HEK293 (cell line): ENCODE measurements around the gene PIK3R5.
A peak's percentile ranks its signal among the peaks of the same experiment; 100 is the strongest.

ENCODE experiments used
- CTCF ChIA-PET: fragments of 350-600 bp; formaldehyde crosslinking; extraction: SDS; loops from one replicate; lab custom pipeline; 2021; ENCODE audit warnings: antibody characterized with exemption; lab: Yijun Ruan, JAX
- POLR2A ChIA-PET: fragments of 300-600 bp; formaldehyde crosslinking; extraction: SDS; loops from one replicate; lab custom pipeline; 2020; ENCODE audit warnings: antibody characterized with exemption, inconsistent platforms; lab: Yijun Ruan, JAX
- H3K27ac ChIP-seq: fragments of 200-500 bp; sonication (Bioruptor generic); 2 replicates; pipeline ENCODE4 v1.5.1; 2014; ENCODE audit warnings: low read depth, low read length, control low read depth, inconsistent platforms; ENCODE audit errors: extremely low read depth
- H3K36me3 ChIP-seq, 2 experiments: fragments of 200-500 bp in 1 of 2; sonication (Bioruptor generic) in 1 of 2; 1 replicate in 1 of 2; 2 replicates in 1 of 2; pipeline ENCODE4 v1.5.1; 2014 to 2017; ENCODE audit warnings: inconsistent platforms in 2 of 2, low read length in 2 of 2; ENCODE audit not compliant: control insufficient read depth in 2 of 2, insufficient read depth in 1 of 2
- H3K4me1 ChIP-seq: fragments of 200-500 bp; sonication (Bioruptor generic); 2 replicates; pipeline ENCODE4 v1.5.1; 2014; ENCODE audit warnings: mild to moderate bottlenecking, low read length, inconsistent platforms; ENCODE audit not compliant: control insufficient read depth, insufficient read depth
- H3K4me3 ChIP-seq: 2 replicates; pipeline ENCODE4 v1.5.1; 2011; ENCODE audit warnings: low read depth, mild to moderate bottlenecking, control low read depth, low read length, moderate library complexity
- H3K9me3 ChIP-seq: fragments of 200-500 bp; sonication (Bioruptor generic); 2 replicates; pipeline ENCODE4 v1.5.1; 2014; ENCODE audit warnings: low read depth, low read length, inconsistent platforms; ENCODE audit not compliant: control insufficient read depth, insufficient read depth
- EGR2 ChIP-seq: fragments of 450-650 bp; formaldehyde crosslinking; IDR thresholded peaks from 2 replicates; pipeline ENCODE4 v1.5.1; 2016; ENCODE audit warnings: low read depth, missing biosample characterization, missing genetic modification characterization
- REPIN1 ChIP-seq: fragments of 450-650 bp; formaldehyde crosslinking; IDR thresholded peaks from 2 replicates; pipeline ENCODE4 v1.5.1; 2017; ENCODE audit warnings: missing biosample characterization, missing genetic modification characterization, low read depth
- SALL2 ChIP-seq: fragments of 450-650 bp; formaldehyde crosslinking; IDR thresholded peaks from 2 replicates; pipeline ENCODE4 v1.5.0; 2017; ENCODE audit warnings: missing biosample characterization, mild to moderate bottlenecking, missing genetic modification characterization, borderline replicate concordance
- ZBTB48 ChIP-seq: fragments of 450-650 bp; formaldehyde crosslinking; IDR thresholded peaks from 2 replicates; pipeline ENCODE4 v1.5.1; 2016; ENCODE audit warnings: missing biosample characterization, missing genetic modification characterization
- ZFHX2 ChIP-seq: fragments of 450-650 bp; formaldehyde crosslinking; conservative IDR thresholded peaks from 2 replicates; pipeline ENCODE4 v1.5.1; 2016; ENCODE audit warnings: missing biosample characterization, missing genetic modification characterization
- ZNF10 ChIP-seq: fragments of 450-650 bp; formaldehyde crosslinking; IDR thresholded peaks from 2 replicates; pipeline ENCODE4 v1.5.1; 2017; ENCODE audit warnings: missing biosample characterization, missing genetic modification characterization
- ZNF132 ChIP-seq: fragments of 450-650 bp; formaldehyde crosslinking; IDR thresholded peaks from 2 replicates; pipeline ENCODE4 v1.5.1; 2017; ENCODE audit warnings: missing biosample characterization, missing genetic modification characterization, borderline replicate concordance
- ZNF266 ChIP-seq: fragments of 450-650 bp; formaldehyde crosslinking; IDR thresholded peaks from 2 replicates; pipeline ENCODE4 v1.5.1; 2016; ENCODE audit warnings: missing biosample characterization, missing genetic modification characterization, low read depth
- ZNF76 ChIP-seq: fragments of 450-650 bp; formaldehyde crosslinking; IDR thresholded peaks from 2 replicates; pipeline ENCODE4; 2016; ENCODE audit warnings: low read depth, missing biosample characterization, missing genetic modification characterization, borderline replicate concordance
- ZSCAN18 ChIP-seq: fragments of 450-650 bp; formaldehyde crosslinking; IDR thresholded peaks from 2 replicates; pipeline ENCODE4 v1.5.1; 2016; ENCODE audit warnings: missing biosample characterization, missing genetic modification characterization
- ZSCAN23 ChIP-seq: fragments of 450-650 bp; formaldehyde crosslinking; IDR thresholded peaks from 2 replicates; pipeline ENCODE4 v1.5.1; 2016; ENCODE audit warnings: missing biosample characterization, missing genetic modification characterization
- TF ChIP-seq, protein P1 (sequence below): sonication (generic); formaldehyde crosslinking; IDR thresholded peaks from 2 replicates; pipeline ENCODE4 v1.8.1; 2022; ENCODE audit warnings: mild to moderate bottlenecking, moderate library complexity, missing genetic modification reagents
- TF ChIP-seq, protein P2 (sequence below): fragments of 450-650 bp; formaldehyde crosslinking; IDR thresholded peaks from 2 replicates; pipeline ENCODE4 v1.5.1; 2016; ENCODE audit warnings: missing biosample characterization, missing genetic modification characterization
- TF ChIP-seq, protein P3 (sequence below): fragments of 450-650 bp; IDR thresholded peaks from 2 replicates; pipeline ENCODE4 v1.5.1; 2018; ENCODE audit warnings: missing biosample characterization, mild to moderate bottlenecking, missing genetic modification characterization

Gene PIK3R5

DNA sequence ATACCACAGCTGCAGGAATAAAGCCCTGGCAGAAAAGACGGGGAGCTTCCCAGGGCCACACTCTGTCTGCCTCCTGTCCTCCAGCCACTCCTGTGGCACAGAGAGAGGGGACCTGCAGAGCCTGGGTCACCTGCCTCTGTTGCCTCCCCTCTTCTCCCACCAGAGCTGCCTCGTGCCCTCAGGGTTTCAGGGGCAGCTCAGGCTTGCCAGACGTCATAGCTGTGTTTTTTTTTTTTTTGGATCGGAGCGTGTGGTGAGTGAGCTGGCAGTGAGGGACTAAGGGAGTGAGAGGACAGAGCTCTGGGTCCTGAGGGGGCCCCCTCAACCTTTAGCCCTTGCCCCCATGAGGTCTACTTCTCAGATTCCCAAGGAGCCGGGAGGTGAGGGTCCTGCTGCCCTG lies 100.1 kb downstream of the PIK3R5 start:
- CTCF ChIA-PET, result interaction anchor here (1.0 kb wide), 1 partner anchor 29 kb away, joined by 5 read pairs; no protein-coding TSS in a partner anchor

DNA sequence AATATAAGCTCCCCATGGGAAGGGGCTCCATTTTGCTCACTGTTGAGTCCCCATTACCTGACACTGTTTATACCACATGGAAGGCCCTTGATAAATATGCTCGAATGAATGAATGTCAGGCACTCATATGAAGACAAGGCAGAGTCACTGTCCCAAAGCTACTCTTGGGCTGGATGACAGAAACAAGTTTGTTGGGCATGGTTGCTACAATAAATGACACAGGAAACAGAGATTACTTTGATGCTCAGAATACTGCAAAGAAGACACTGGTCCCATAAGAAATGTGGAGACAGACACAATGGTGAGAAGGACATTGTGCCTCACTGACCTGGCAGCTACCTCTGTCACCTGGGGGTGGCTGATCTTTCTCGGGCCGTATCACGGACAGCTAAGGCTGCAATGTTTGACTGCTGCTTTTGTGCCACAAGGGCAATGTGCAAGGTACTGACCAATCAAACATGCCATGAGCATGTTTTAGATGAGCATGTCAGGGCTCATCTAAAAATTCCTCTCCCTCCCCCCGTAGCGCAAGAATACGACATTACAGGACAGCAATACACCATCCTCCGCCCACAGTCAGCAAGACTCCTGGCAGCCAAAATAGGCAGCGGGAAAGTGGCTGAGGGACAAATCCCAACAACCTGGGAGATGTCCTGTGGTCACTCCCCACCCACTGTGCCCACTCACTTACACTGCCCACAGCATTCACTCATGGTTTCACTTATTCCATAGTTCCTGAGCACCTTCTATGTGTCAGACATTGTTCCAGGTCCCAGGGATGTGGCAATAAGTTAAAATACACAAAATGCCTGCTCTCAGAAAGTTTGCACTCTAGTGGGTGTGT lies 103.1 kb downstream of the PIK3R5 start:
- Histone ChIP-seq H3K27ac (no peak overlapping the region), H3K36me3 (no peaks in the 10 kb centered on the region), H3K4me3 (no peak overlapping the region), H3K4me1 (no peaks in the 10 kb centered on the region), H3K9me3 (no peaks in the 10 kb centered on the region)
- ChIA-PET POLR2A (no interaction called here), CTCF (interaction anchor here (0.7 to 1.0 kb wide), 4 partner anchors 26 to 806 kb away, joined by 3 to 9 read pairs (median 4); no protein-coding TSS in a partner anchor)
- TF ChIP-seq EGR2 (peak; percentile 85), ZFHX2 (tag by site-specific recombination) (peak; percentile 76), ZSCAN18 (tag by site-specific recombination) (no peak), ZSCAN23 (no peak), ZBTB48 (tag by site-specific recombination) (peak; percentile 59; the same call in 1 of the 2 replicates), REPIN1 (tag by site-specific recombination) (no peak)
- TF ChIP-seq, protein P1, sequence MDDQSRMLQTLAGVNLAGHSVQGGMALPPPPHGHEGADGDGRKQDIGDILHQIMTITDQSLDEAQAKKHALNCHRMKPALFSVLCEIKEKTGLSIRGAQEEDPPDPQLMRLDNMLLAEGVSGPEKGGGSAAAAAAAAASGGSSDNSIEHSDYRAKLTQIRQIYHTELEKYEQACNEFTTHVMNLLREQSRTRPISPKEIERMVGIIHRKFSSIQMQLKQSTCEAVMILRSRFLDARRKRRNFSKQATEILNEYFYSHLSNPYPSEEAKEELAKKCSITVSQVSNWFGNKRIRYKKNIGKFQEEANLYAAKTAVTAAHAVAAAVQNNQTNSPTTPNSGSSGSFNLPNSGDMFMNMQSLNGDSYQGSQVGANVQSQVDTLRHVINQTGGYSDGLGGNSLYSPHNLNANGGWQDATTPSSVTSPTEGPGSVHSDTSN (CRISPR knock-in tag), result no peak

More for the DNA sequence above, 100.1 kb downstream of the PIK3R5 start:
- Histone ChIP-seq H3K9me3 (no peaks in the 10 kb centered on the region), H3K36me3 (no peaks in the 10 kb centered on the region), H3K4me3 (no peak overlapping the region), H3K27ac (no peak overlapping the region), H3K4me1 (no peaks in the 10 kb centered on the region)
- TF ChIP-seq ZNF10 (tag by site-specific recombination) (no peak), ZNF76 (no peak), SALL2 (tag by site-specific recombination) (no peak), ZNF266 (tag by site-specific recombination) (no peak), ZNF132 (no peak)
- TF ChIP-seq, protein P2, sequence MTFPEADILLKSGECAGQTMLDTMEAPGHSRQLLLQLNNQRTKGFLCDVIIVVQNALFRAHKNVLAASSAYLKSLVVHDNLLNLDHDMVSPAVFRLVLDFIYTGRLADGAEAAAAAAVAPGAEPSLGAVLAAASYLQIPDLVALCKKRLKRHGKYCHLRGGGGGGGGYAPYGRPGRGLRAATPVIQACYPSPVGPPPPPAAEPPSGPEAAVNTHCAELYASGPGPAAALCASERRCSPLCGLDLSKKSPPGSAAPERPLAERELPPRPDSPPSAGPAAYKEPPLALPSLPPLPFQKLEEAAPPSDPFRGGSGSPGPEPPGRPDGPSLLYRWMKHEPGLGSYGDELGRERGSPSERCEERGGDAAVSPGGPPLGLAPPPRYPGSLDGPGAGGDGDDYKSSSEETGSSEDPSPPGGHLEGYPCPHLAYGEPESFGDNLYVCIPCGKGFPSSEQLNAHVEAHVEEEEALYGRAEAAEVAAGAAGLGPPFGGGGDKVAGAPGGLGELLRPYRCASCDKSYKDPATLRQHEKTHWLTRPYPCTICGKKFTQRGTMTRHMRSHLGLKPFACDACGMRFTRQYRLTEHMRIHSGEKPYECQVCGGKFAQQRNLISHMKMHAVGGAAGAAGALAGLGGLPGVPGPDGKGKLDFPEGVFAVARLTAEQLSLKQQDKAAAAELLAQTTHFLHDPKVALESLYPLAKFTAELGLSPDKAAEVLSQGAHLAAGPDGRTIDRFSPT (tag by site-specific recombination), result no peak
- TF ChIP-seq, protein P3, sequence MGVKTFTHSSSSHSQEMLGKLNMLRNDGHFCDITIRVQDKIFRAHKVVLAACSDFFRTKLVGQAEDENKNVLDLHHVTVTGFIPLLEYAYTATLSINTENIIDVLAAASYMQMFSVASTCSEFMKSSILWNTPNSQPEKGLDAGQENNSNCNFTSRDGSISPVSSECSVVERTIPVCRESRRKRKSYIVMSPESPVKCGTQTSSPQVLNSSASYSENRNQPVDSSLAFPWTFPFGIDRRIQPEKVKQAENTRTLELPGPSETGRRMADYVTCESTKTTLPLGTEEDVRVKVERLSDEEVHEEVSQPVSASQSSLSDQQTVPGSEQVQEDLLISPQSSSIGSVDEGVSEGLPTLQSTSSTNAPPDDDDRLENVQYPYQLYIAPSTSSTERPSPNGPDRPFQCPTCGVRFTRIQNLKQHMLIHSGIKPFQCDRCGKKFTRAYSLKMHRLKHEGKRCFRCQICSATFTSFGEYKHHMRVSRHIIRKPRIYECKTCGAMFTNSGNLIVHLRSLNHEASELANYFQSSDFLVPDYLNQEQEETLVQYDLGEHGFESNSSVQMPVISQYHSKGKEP, result no peak
- POLR2A ChIA-PET, result interaction anchor here (1.0 kb wide), 1 partner anchor 430 kb away, joined by 3 read pairs; no protein-coding TSS in a partner anchor
